ENCODE data around the gene ANO3.

GRCh38 chr11:26483108-26483507 lies 151.2 kb downstream of the ANO3 start:
- TF ChIP-seq EZH2 (IDR thresholded peaks at IDR 0.05; ENCODE audit: low read length, unreplicated experiment) (no peak), CTCF (conservative IDR thresholded peaks at IDR 0.05; ENCODE audit: low read depth, low read length) (no peak)

Measured in PC-3 (cell line).